HepG2 (cell line): ENCODE data around the gene TNFSF12. TPM values are rescaled to one million over a fixed set of nuclear protein-coding genes. Genes with fewer than 3 reads are reported as not detected.

Experiments
- DDIT3 ChIP-seq: sonication (generic); formaldehyde crosslinking; IDR thresholded peaks from 2 replicates; pipeline ENCODE4 v1.4.0; 2020; ENCODE audit warnings: mild to moderate bottlenecking, missing genetic modification reagents
- DR1 ChIP-seq: sonication (generic); formaldehyde crosslinking; IDR thresholded peaks from 2 replicates; pipeline ENCODE4 v1.8.0; 2021; ENCODE audit warnings: mild to moderate bottlenecking, missing genetic modification reagents, inconsistent platforms
- FOXM1 ChIP-seq: sonication (generic); formaldehyde crosslinking; IDR thresholded peaks from 2 replicates; pipeline ENCODE4 v1.5.0; 2020; ENCODE audit warnings: missing genetic modification reagents
- HDAC1 ChIP-seq: sonication (generic); formaldehyde crosslinking; IDR thresholded peaks from 2 replicates; pipeline ENCODE4 v1.5.1; 2020; ENCODE audit warnings: mild to moderate bottlenecking, missing genetic modification reagents
- KMT2B ChIP-seq: IDR thresholded peaks from 2 replicates; pipeline ENCODE4 v1.6.1; 2016; ENCODE audit warnings: missing genetic modification reagents, missing compliant biosample characterization
- LCORL ChIP-seq, 2 experiments: fragments of 450-650 bp in 1 of 2; sonication (generic) in 1 of 2; formaldehyde crosslinking in 1 of 2; IDR thresholded peaks; 2 replicates each; pipeline versions ENCODE4 v1.5.0 to v1.6.1; 2017 to 2020; ENCODE audit warnings: antibody characterized with exemption in 1 of 2, missing genetic modification reagents in 1 of 2
- MBNL3 ChIP-seq: fragments of 250-450 bp; sonication (Bioruptor Pico); conservative IDR thresholded peaks from 2 replicates; pipeline ENCODE4 v1.8.0; 2022; ENCODE audit warnings: mild to moderate bottlenecking, inconsistent platforms
- MEIS2 ChIP-seq: sonication (generic); formaldehyde crosslinking; IDR thresholded peaks from 2 replicates; pipeline ENCODE4 v1.9.0; 2021; ENCODE audit warnings: mild to moderate bottlenecking, missing genetic modification reagents
- NCOA5 ChIP-seq: sonication (generic); formaldehyde crosslinking; IDR thresholded peaks from 2 replicates; pipeline ENCODE4 v1.4.0; 2020; ENCODE audit warnings: missing genetic modification reagents
- SNAPC2 ChIP-seq: sonication (generic); formaldehyde crosslinking; IDR thresholded peaks from 2 replicates; pipeline ENCODE4 v1.8.1; 2022; ENCODE audit warnings: mild to moderate bottlenecking, missing genetic modification reagents
- SRSF9 ChIP-seq: fragments of 200-400 bp; formaldehyde crosslinking; IDR thresholded peaks from 2 replicates; pipeline ENCODE4 v1.6.1; 2018; ENCODE audit warnings: borderline replicate concordance, mild to moderate bottlenecking, low read depth, low read length; ENCODE audit not compliant: insufficient read depth, poor library complexity, severe bottlenecking
- STAT5B ChIP-seq: sonication (generic); formaldehyde crosslinking; IDR thresholded peaks from 2 replicates; pipeline ENCODE4 v1.4.0; 2020; ENCODE audit warnings: missing genetic modification reagents
- TGIF2 ChIP-seq: IDR thresholded peaks from 2 replicates; pipeline ENCODE4 v1.6.1; 2016; ENCODE audit warnings: control low read depth, missing compliant biosample characterization
- YEATS4 ChIP-seq: sonication (generic); formaldehyde crosslinking; IDR thresholded peaks from 2 replicates; pipeline ENCODE4 v1.4.0; 2020; ENCODE audit warnings: missing genetic modification reagents, borderline replicate concordance
- ZFP41 ChIP-seq: sonication (generic); formaldehyde crosslinking; IDR thresholded peaks from 2 replicates; pipeline ENCODE4 v1.4.0; 2020; ENCODE audit warnings: mild to moderate bottlenecking, missing genetic modification reagents, borderline replicate concordance
- ZMAT3 ChIP-seq: sonication (generic); formaldehyde crosslinking; conservative IDR thresholded peaks from 2 replicates; pipeline ENCODE4 v1.7.0; 2021; ENCODE audit warnings: missing genetic modification reagents
- ZNF205 ChIP-seq: IDR thresholded peaks from 2 replicates; pipeline ENCODE4 v1.6.1; 2018; ENCODE audit warnings: missing biosample characterization, missing genetic modification reagents
- ZNF329 ChIP-seq: sonication (generic); formaldehyde crosslinking; IDR thresholded peaks from 2 replicates; pipeline ENCODE4 v1.9.0; 2021; ENCODE audit warnings: low read depth, mild to moderate bottlenecking, missing genetic modification reagents
- ZNF331 ChIP-seq: sonication (generic); formaldehyde crosslinking; IDR thresholded peaks from 2 replicates; pipeline ENCODE4 v1.4.0; 2020; ENCODE audit warnings: missing genetic modification reagents
- ZNF414 ChIP-seq: sonication (generic); formaldehyde crosslinking; IDR thresholded peaks from 2 replicates; pipeline ENCODE4 v1.5.0; 2020; ENCODE audit warnings: missing genetic modification reagents
- ZNF446 ChIP-seq: sonication (generic); formaldehyde crosslinking; IDR thresholded peaks from 2 replicates; pipeline ENCODE4 v1.5.0; 2020; ENCODE audit warnings: mild to moderate bottlenecking, missing genetic modification reagents
- ZNF460 ChIP-seq: sonication (generic); formaldehyde crosslinking; IDR thresholded peaks from 2 replicates; pipeline ENCODE4 v1.5.1; 2020; ENCODE audit warnings: missing genetic modification reagents, mild to moderate bottlenecking, borderline replicate concordance
- ZNF557 ChIP-seq: sonication (generic); formaldehyde crosslinking; IDR thresholded peaks from 2 replicates; pipeline ENCODE4 v1.4.0; 2020; ENCODE audit warnings: missing genetic modification reagents
- ZNF800 ChIP-seq: sonication (generic); formaldehyde crosslinking; IDR thresholded peaks from 2 replicates; pipeline ENCODE4 v1.4.0; 2020; ENCODE audit warnings: missing genetic modification reagents
- polyA plus RNA-seq, 8 experiments: library from polyadenylated mRNA; depleted of rRNA in 3 of 8; stranded (reverse) in 7 of 8; unstranded in 1 of 8; fragments of >200 nt; fragmentation: Illumina TruSeq in 4 of 8; extraction: Trizol in 4 of 8; gene quantifications; 2 replicates each; pipeline versions ENCODE4 v1.2.1 to v1.2.3, GENCODE V29; 2011 to 2016; ENCODE audit warnings: low read depth in 4 of 8, missing spikeins in 1 of 8, mixed read lengths in 1 of 8; ENCODE audit not compliant: insufficient read depth in 1 of 8
- total RNA-seq, 5 experiments: library from RNA; depleted of rRNA; stranded (reverse); fragments of >200 nt; fragmentation: Illumina TruSeq; extraction: Trizol; gene quantifications; 2 replicates each; pipeline ENCODE4 v1.2.3, GENCODE V29; 2016; ENCODE audit warnings: low read depth in 1 of 5

The TNFSF12 gene
- total and polyA plus RNA-seq, 2 of the 13 experiments (the other 11 are each of a cell fraction or from before 2014, with no cell fraction given): 0.93 to 7.2 TPM

- TF ChIP-seq MEIS2: peak; percentile 67; the same call in 1 of the 2 replicates
- no peak for TF ChIP-seq ZNF460 (CRISPR knock-in tag)
- no peak for TF ChIP-seq ZNF800 (CRISPR knock-in tag)
- peak; percentile 54; the same call in 1 of the 2 replicates for TF ChIP-seq ZMAT3
- TF ChIP-seq YEATS4 (CRISPR knock-in tag): peak; percentile 95
- TF ChIP-seq ZFP41: peak; percentile 57; the same call in 1 of the 2 replicates
- TF ChIP-seq ZNF557 (CRISPR knock-in tag): peak; percentile 86
- TF ChIP-seq ZNF329 (CRISPR knock-in tag): no peak
- TF ChIP-seq ZNF414 (CRISPR knock-in tag): no peak
- TF ChIP-seq HDAC1 (CRISPR knock-in tag): peak; percentile 78
- no peak; the same call in 1 of the 2 replicates for TF ChIP-seq TGIF2 (CRISPR knock-in tag)
- peak; percentile 60 for TF ChIP-seq DR1 (CRISPR knock-in tag)
- peak; percentile 83; the same call in 1 of the 2 replicates for TF ChIP-seq KMT2B (CRISPR knock-in tag)
- no peak for TF ChIP-seq SRSF9
- no peak for TF ChIP-seq NCOA5 (CRISPR knock-in tag)
- TF ChIP-seq DDIT3: no peak
- no peak for TF ChIP-seq STAT5B (CRISPR knock-in tag)
- 0 out of 2 replicates have a peak, but pooled peaks have one; percentile 64 for TF ChIP-seq SNAPC2 (CRISPR knock-in tag)
- no peak for TF ChIP-seq MBNL3 (CRISPR knock-in tag)
- no peak for TF ChIP-seq FOXM1 (CRISPR knock-in tag)
- no peak for TF ChIP-seq LCORL (IDR thresholded peaks at IDR 0.05)
- peak; percentile 51; the same call in 1 of the 2 replicates for TF ChIP-seq LCORL (CRISPR knock-in tag; IDR thresholded peaks at IDR 0.05)
- TF ChIP-seq ZNF205 (CRISPR knock-in tag): peak; percentile 63; the same call in 1 of the 2 replicates
- no peak for TF ChIP-seq ZNF331 (CRISPR knock-in tag)
- no peak for TF ChIP-seq ZNF446 (CRISPR knock-in tag)
Observed at GRCh38 chr17:7583253-7584109, 34.6 kb downstream of the TNFSF12 start, which contains the start of gene MPDU1 (continued).
